Activated T-cell treated with anti-CD3 and anti-CD28 coated beads, Interleukin-2, amount 50 U/mL, for 24 hours (primary cell): ENCODE measurements around the gene ZNF578.
"Not testable (repeated sequence)": the region's sequence is repeated elsewhere in the genome, so short reads cannot be mapped to it uniquely, and the experiment has no call there.

ENCODE experiments used
- DNase-seq: peaks from one replicate; pipeline ENCODE4 v3.0.0-alpha.2; 2020
- H3K27ac Mint-ChIP-seq: 2 replicates; pipeline ENCODE4 v1.8.0; 2020; ENCODE audit warnings: mild to moderate bottlenecking, mixed read lengths
- H3K27me3 Mint-ChIP-seq: 2 replicates; pipeline ENCODE4 v1.8.0; 2020; ENCODE audit warnings: mixed read lengths
- H3K36me3 Mint-ChIP-seq: 2 replicates; pipeline ENCODE4 v1.8.0; 2020; ENCODE audit warnings: low read depth, mixed read lengths
- H3K4me1 Mint-ChIP-seq: 2 replicates; pipeline ENCODE4 v1.8.0; 2020; ENCODE audit warnings: low read depth, mixed read lengths
- H3K4me3 Mint-ChIP-seq: 2 replicates; pipeline ENCODE4 v1.8.0; 2020; ENCODE audit warnings: mild to moderate bottlenecking, moderate library complexity, mixed read lengths
- H3K9me3 Mint-ChIP-seq: 2 replicates; pipeline ENCODE4 v1.8.0; 2020; ENCODE audit warnings: mixed read lengths

The ZNF578 gene

DNA sequence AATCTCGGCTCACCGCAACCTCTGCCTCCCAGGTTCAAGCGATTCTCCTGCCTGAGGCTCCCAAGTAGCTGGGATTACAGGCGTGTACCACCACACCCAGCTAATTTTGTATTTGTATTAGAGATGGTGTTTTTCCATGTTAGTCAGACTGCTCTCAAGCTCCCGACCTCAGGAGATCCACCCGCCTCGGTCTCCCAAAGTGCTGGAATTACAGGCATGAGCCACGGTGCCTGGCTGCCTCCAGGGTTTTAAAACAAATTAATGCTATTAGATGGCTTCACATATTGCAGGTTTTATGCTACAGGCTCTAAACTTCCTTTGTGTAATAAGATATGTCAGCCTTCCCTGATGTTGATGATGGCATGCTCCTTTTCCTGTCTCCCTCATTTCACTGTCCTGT is 108.3 kb downstream of the ZNF578 start:
- not testable (repeated sequence) for H3K4me3 Mint-ChIP-seq, H3K27me3 Mint-ChIP-seq, H3K27ac Mint-ChIP-seq, H3K4me1 Mint-ChIP-seq, DNase-seq
- peaks cover 87% of the 10 kb centered on the region for H3K36me3 Mint-ChIP-seq
- peaks cover 54% of the 10 kb centered on the region for H3K9me3 Mint-ChIP-seq
